Mesodermal cell (in vitro differentiated cells): Measurements from ENCODE around the gene ELMO1.

Experiments used
- H3K27ac ChIP-seq: 2 replicates; pipeline ENCODE4 v1.7.0; 2013; ENCODE audit warnings: mild to moderate bottlenecking, low read depth, low read length, moderate library complexity; ENCODE audit not compliant: severe bottlenecking
- H3K36me3 ChIP-seq: 2 replicates; pipeline ENCODE4 v1.7.1; 2013; ENCODE audit warnings: mild to moderate bottlenecking, low read length, moderate library complexity; ENCODE audit not compliant: control insufficient read depth, insufficient read depth
- H3K4me1 ChIP-seq: one replicate; pipeline ENCODE4 v1.7.1; 2013; ENCODE audit warnings: mild to moderate bottlenecking, low read length; ENCODE audit not compliant: insufficient read depth, control insufficient read depth, poor library complexity, severe bottlenecking
- H3K4me3 ChIP-seq: 2 replicates; pipeline ENCODE4 v1.7.0; 2013; ENCODE audit warnings: low read length, control low read depth, mild to moderate bottlenecking; ENCODE audit not compliant: insufficient read depth, poor library complexity, severe bottlenecking; ENCODE audit errors: extremely low read depth
- H3K9me3 ChIP-seq: 2 replicates; pipeline ENCODE4 v1.7.1; 2013; ENCODE audit warnings: mild to moderate bottlenecking, low read length, moderate library complexity; ENCODE audit not compliant: control insufficient read depth
- WGBS, 2 experiments: methylation state at CpG; one replicate each; pipeline ENCODE4 v1.1.5; 2013; ENCODE audit warnings: missing lambda C conversion rate in 2 of 2; ENCODE audit not compliant: insufficient coverage in 2 of 2; 5-methylcytosine and 5-hydroxymethylcytosine counted together

ELMO1 gene

GRCh38 chr7:36840904-36841303, 607.8 kb downstream of the ELMO1 start:
- WGBS, 2 experiments, result 93 to 95% methylated on average over 5 to 7 of the region's 7 CpGs
- Histone ChIP-seq H3K4me3 (no peak overlapping the region), H3K36me3 (no peaks in the 10 kb centered on the region), H3K4me1 (peaks cover 4% of the 10 kb centered on the region), H3K27ac (no peak overlapping the region), H3K9me3 (no peaks in the 10 kb centered on the region)

- no peaks in the 10 kb centered on the region for H3K36me3 ChIP-seq
- 80 to 95% methylated on average over 5 to 6 of the region's 9 CpGs for WGBS, 2 experiments
- no peak overlapping the region for H3K27ac ChIP-seq
- H3K9me3 ChIP-seq, result no peaks in the 10 kb centered on the region
- no peak overlapping the region for H3K4me3 ChIP-seq
- H3K4me1 ChIP-seq, result peaks cover 4% of the 10 kb centered on the region
Measured at GRCh38 chr7:36838616-36839225, 609.9 kb downstream of the ELMO1 start.

GRCh38 chr7:36831049-36831448, 617.6 kb downstream of the ELMO1 start:
- Histone ChIP-seq H3K4me1 (no peaks in the 10 kb centered on the region), H3K27ac (no peak overlapping the region), H3K36me3 (no peaks in the 10 kb centered on the region), H3K4me3 (no peak overlapping the region), H3K9me3 (no peaks in the 10 kb centered on the region)
- WGBS, 2 experiments, result 85% methylated on average over 2 of the region's 2 CpGs; no CpG with 5 or more reads in 1 of the 2 experiments

GRCh38 chr7:36827726-36828703, 620.6 kb downstream of the ELMO1 start:
- 87 to 93% methylated on average over 4 to 6 of the region's 8 CpGs for WGBS, 2 experiments
- H3K27ac ChIP-seq, result no peak overlapping the region
- H3K36me3 ChIP-seq, result no peaks in the 10 kb centered on the region
- no peak overlapping the region for H3K4me3 ChIP-seq
- no peaks in the 10 kb centered on the region for H3K4me1 ChIP-seq
- no peaks in the 10 kb centered on the region for H3K9me3 ChIP-seq

GRCh38 chr7:36825501-36825900, 623.2 kb downstream of the ELMO1 start:
- 87 to 100% methylated on average over 4 of the region's 4 CpGs for whole genome bisulfite sequencing, 2 experiments

GRCh38 chr7:36823353-36823752, 625.3 kb downstream of the ELMO1 start:
- H3K27ac ChIP-seq, result no peak overlapping the region
- H3K36me3 ChIP-seq, result no peaks in the 10 kb centered on the region
- H3K4me1 ChIP-seq, result no peaks in the 10 kb centered on the region
- H3K4me3 ChIP-seq, result no peak overlapping the region
- WGBS, 2 experiments, result 93 to 94% methylated on average over 7 to 8 of the region's 9 CpGs
- H3K9me3 ChIP-seq, result no peaks in the 10 kb centered on the region

More at GRCh38 chr7:36825501-36825900, 623.2 kb downstream of the ELMO1 start:
- Histone ChIP-seq H3K4me1 (no peaks in the 10 kb centered on the region), H3K4me3 (no peak overlapping the region), H3K27ac (no peak overlapping the region), H3K9me3 (no peaks in the 10 kb centered on the region), H3K36me3 (no peaks in the 10 kb centered on the region)

GRCh38 chr7:36821617-36822016, 627.0 kb downstream of the ELMO1 start:
- H3K4me1 ChIP-seq, result no peaks in the 10 kb centered on the region
- H3K9me3 ChIP-seq, result no peaks in the 10 kb centered on the region
- H3K4me3 ChIP-seq, result no peak overlapping the region
- H3K27ac ChIP-seq, result no peak overlapping the region
- no peaks in the 10 kb centered on the region for H3K36me3 ChIP-seq

GRCh38 chr7:36820527-36821170, 628.0 kb downstream of the ELMO1 start:
- Histone ChIP-seq H3K4me1 (no peaks in the 10 kb centered on the region), H3K9me3 (no peaks in the 10 kb centered on the region), H3K36me3 (no peaks in the 10 kb centered on the region), H3K27ac (no peak overlapping the region), H3K4me3 (no peak overlapping the region)

GRCh38 chr7:36819639-36820038, 629.0 kb downstream of the ELMO1 start:
- Histone ChIP-seq H3K4me3 (no peak overlapping the region), H3K9me3 (no peaks in the 10 kb centered on the region), H3K27ac (no peak overlapping the region), H3K4me1 (no peaks in the 10 kb centered on the region), H3K36me3 (no peaks in the 10 kb centered on the region)
- no CpG with 5 or more reads among the region's 1 CpG for WGBS, 2 experiments

- H3K4me3 ChIP-seq, result no peak overlapping the region
- no peak overlapping the region for H3K27ac ChIP-seq
- no peaks in the 10 kb centered on the region for H3K9me3 ChIP-seq
- H3K36me3 ChIP-seq, result no peaks in the 10 kb centered on the region
- no CpG with 5 or more reads among the region's 4 CpGs for WGBS, 2 experiments
- H3K4me1 ChIP-seq, result no peaks in the 10 kb centered on the region
Measured at GRCh38 chr7:36814311-36814710, 634.4 kb downstream of the ELMO1 start.
